ENCODE measurements around the gene KLHL17. TPM values are rescaled to one million over a fixed set of nuclear protein-coding genes. Genes with fewer than 3 reads are reported as not detected.

KLHL17 gene
- total RNA-seq, 6 experiments from 2014 or later = 12.2 to 17.5 (median 13.2) TPM

- peaks cover 11% of the 10 kb centered on the region for H3K4me1 Mint-ChIP-seq (ENCODE audit: low read depth)
- H3K27me3 Mint-ChIP-seq (ENCODE audit: insufficient read depth) = peaks cover 9% of the 10 kb centered on the region
- no peak for TF ChIP-seq CTCF (IDR thresholded peaks at IDR 0.05)
- no peak overlapping the region for H3K27ac Mint-ChIP-seq
- no peaks in the 10 kb centered on the region for H3K36me3 Mint-ChIP-seq (ENCODE audit: low read depth)
- H3K9me3 Mint-ChIP-seq = no peaks in the 10 kb centered on the region
- no peak for DNase-seq
- H3K4me3 Mint-ChIP-seq = peak overlapping the region; percentile 71
Observed at GRCh38 chr1:998995-999724, 38.8 kb downstream of the KLHL17 start.

- no peaks in the 10 kb centered on the region for H3K9me3 Mint-ChIP-seq
- peak; percentile 88 for DNase-seq
- peaks cover 16% of the 10 kb centered on the region for H3K4me1 Mint-ChIP-seq (ENCODE audit: low read depth)
- peak within 1 kb of the TSS; percentile 93 for H3K27ac Mint-ChIP-seq
- no peaks in the 10 kb centered on the region for H3K36me3 Mint-ChIP-seq (ENCODE audit: low read depth)
- peaks cover 5% of the 10 kb centered on the region for H3K27me3 Mint-ChIP-seq (ENCODE audit: insufficient read depth)
- no peak; the same call in 1 of the 2 replicates for TF ChIP-seq CTCF (IDR thresholded peaks at IDR 0.05)
- H3K4me3 Mint-ChIP-seq = peak within 1 kb of the TSS; percentile 83
Observed at GRCh38 chr1:999725-1000356, 39.5 kb downstream of the KLHL17 start, which contains the start of gene HES4. Gene HES4 (minus strand): TSS chr1:1000097. CDS start chr1:999973, 124 bp downstream.

GRCh38 chr1:1000357-1001056 lies 40.1 kb downstream of the KLHL17 start:
- Mint-ChIP-seq H3K4me3 (peak overlapping the region; percentile 83), H3K4me1 (ENCODE audit: low read depth) (peaks cover 22% of the 10 kb centered on the region), H3K27ac (peak overlapping the region; percentile 93), H3K27me3 (ENCODE audit: insufficient read depth) (peaks cover 4% of the 10 kb centered on the region; the same call in 1 of the 2 replicates), H3K9me3 (no peaks in the 10 kb centered on the region), H3K36me3 (ENCODE audit: low read depth) (no peaks in the 10 kb centered on the region)
- no peak for TF ChIP-seq CTCF (IDR thresholded peaks at IDR 0.05)
- DNase-seq = peak; percentile 80

DNA sequence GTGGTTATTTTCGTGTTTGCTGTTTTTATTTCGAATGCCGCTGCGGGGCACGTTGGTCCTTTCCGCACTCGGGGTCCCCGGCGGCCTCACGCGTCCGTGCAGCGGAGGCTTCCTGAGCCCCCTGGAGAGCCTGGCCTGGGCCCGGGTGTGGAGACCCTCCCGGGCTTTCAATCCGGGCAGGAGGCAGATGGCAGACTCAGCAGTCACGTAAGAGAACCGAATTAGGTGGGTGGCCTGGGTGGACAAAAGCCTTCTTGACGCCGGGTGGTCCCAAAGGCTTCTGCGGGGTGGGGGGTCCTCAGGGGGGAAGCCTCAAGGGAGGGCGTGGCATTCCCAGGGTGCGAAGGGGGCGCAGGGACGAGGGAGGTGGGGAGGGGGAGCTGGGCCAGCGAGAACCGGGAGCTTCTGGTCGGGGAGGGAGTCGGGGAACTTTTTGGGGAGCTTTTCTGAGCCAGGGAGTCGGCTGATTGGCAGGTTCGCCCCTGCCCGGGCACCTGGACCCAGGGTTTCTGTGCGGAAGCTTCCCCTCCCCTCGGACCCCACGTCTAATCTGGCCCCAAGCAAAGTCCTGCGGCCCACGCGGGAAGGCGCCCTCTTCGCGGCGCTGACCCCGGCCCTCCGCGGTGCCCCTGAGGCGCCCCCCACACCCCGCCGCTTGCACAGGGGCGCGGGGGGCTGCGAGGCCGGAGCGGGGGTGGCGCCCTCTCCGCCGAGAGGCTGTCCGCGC lies 40.8 kb downstream of the KLHL17 start:
- no peaks in the 10 kb centered on the region for H3K36me3 Mint-ChIP-seq (ENCODE audit: low read depth)
- H3K27me3 Mint-ChIP-seq (ENCODE audit: insufficient read depth) = peaks cover 4% of the 10 kb centered on the region; the same call in 1 of the 2 replicates
- peak overlapping the region; percentile 83 for H3K4me3 Mint-ChIP-seq
- peak overlapping the region; percentile 93 for H3K27ac Mint-ChIP-seq
- no peak for TF ChIP-seq CTCF (IDR thresholded peaks at IDR 0.05)
- no peak for DNase-seq
- H3K4me1 Mint-ChIP-seq (ENCODE audit: low read depth) = peaks cover 17% of the 10 kb centered on the region
- no peaks in the 10 kb centered on the region for H3K9me3 Mint-ChIP-seq
